GM13976 (cell line): Measurements from ENCODE around the gene LMF2.

Source experiments
- DNase-seq: peaks from one replicate; pipeline ENCODE4 v3.0.0; 2012; ENCODE audit warnings: low spot score
- in situ Hi-C: fragments of 300-500 bp; cut with MboI; formaldehyde crosslinking; loops from one replicate; pipeline ENCODE4 v1.12.0; 2022; ENCODE audit warnings: low sequenced_read_pairs, mixed read lengths, inconsistent platforms; ENCODE audit not compliant: unreplicated experiment
- TF ChIP-seq, protein P1 (sequence below): IDR thresholded peaks from 2 replicates; pipeline ENCODE4 v1.5.1; 2012; ENCODE audit warnings: borderline replicate concordance, mild to moderate bottlenecking; ENCODE audit not compliant: insufficient read depth; ENCODE audit errors: extremely low read depth, missing control alignments, control extremely low read depth

LMF2 gene

DNA sequence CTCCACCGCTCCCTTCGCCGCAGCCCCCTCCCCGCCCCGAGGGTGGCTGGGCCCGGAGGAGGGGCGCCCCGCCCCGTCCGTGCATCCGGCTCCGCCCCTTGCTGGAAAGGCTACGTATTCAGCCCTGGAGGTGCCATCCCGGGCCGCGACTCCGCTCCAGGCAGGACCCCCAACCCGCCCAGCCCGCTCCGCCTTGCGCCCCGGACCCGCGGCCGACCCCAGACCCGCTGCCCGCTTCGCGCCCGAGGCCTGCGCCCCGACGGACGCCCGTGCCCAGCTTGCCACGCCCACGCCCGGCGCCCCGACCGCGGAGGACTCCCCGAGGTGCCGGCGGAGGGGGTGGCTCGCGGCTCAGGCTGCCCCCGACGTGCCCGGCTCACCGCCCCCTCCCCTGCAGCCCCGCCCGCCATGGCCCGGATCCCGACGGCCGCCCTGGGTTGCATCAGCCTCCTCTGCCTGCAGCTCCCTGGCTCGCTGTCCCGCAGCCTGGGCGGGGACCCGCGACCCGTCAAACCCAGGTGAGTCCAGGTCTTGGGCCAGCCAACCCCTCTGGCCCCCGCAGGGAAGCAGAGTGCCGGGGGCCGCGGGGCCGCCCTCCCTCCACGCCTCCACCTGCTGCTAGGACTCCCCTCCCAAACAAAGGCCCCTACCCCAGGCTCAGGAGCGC is 25.9 kb downstream of the LMF2 start, which contains the start of gene ADM2:
Gene ADM2 (plus strand): TSS at position 104 of the 667 bp plus-strand sequence. CDS start 305 bp downstream, at position 409.
- TF ChIP-seq, protein P1, sequence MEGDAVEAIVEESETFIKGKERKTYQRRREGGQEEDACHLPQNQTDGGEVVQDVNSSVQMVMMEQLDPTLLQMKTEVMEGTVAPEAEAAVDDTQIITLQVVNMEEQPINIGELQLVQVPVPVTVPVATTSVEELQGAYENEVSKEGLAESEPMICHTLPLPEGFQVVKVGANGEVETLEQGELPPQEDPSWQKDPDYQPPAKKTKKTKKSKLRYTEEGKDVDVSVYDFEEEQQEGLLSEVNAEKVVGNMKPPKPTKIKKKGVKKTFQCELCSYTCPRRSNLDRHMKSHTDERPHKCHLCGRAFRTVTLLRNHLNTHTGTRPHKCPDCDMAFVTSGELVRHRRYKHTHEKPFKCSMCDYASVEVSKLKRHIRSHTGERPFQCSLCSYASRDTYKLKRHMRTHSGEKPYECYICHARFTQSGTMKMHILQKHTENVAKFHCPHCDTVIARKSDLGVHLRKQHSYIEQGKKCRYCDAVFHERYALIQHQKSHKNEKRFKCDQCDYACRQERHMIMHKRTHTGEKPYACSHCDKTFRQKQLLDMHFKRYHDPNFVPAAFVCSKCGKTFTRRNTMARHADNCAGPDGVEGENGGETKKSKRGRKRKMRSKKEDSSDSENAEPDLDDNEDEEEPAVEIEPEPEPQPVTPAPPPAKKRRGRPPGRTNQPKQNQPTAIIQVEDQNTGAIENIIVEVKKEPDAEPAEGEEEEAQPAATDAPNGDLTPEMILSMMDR, result no peak
- in situ Hi-C loops, result no loop called here
- peak; percentile 80 for DNase-seq

- TF ChIP-seq, protein P1, result no peak
- DNase-seq, result no peak
- in situ Hi-C loops, result no loop called here
Observed at GRCh38 chr22:50481045-50481439, 26.5 kb downstream of the LMF2 start.

DNA sequence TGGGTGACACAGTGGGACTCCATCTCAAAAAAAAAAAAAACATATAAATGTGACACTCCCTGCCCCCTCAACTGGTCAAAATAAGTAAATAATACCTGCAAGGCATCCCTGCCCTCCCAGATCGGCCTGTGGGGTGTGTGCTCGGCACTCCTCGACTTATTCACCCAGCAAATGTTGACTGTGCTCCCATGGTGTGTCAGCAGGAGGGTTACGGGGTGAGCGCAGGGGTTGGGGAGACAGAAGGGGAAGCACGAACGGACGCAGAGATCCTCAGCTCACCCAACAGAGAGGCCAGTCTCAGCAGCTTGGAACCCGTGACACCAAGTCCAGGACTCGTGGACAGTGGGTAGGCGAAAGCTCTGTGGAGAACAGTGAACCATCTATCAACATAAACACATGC is 27.8 kb downstream of the LMF2 start:
- DNase-seq, result no peak

GRCh38 chr22:50477923-50478322 is 29.6 kb downstream of the LMF2 start:
- in situ Hi-C loops, result no loop called here
- no peak for DNase-seq

More for the DNA sequence above, 27.8 kb downstream of the LMF2 start:
- in situ Hi-C loops, result no loop called here
- TF ChIP-seq, protein P1, result no peak

DNA sequence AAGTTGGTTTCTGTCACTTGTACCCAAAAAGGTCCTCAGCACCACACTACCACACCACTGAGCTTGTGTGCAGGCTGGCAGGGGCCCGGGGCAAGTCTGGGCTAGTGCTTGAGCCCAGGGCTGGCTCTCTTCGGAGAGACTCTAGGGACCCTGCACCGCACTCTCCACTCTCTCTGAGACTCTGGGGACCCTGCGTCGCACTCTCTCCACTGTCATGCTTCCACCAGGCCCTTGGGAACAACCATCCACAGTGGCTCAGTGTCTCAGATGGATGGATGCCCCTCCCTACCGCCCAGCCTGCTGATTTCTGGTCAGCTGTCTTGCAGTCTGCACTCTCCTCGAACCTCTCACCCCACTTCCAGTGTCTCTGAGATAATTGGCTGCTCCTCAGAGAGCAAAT is 30.6 kb downstream of the LMF2 start:
- in situ Hi-C loops, result no loop called here
- no peak for DNase-seq
- TF ChIP-seq, protein P1, result no peak

More at GRCh38 chr22:50477923-50478322, 29.6 kb downstream of the LMF2 start:
- TF ChIP-seq, protein P1, result no peak

- in situ Hi-C loops, result no loop called here
- no peak for DNase-seq
- TF ChIP-seq, protein P1, result no peak
Observed at GRCh38 chr22:50475652-50476002, 31.9 kb downstream of the LMF2 start.
